ENCODE data around the gene NDUFV2. TPM values are rescaled to one million over a fixed set of nuclear protein-coding genes. Genes with fewer than 3 reads are reported as not detected.

The NDUFV2 gene
- polyA plus RNA-seq, 3 donors = 55.4 to 184 (median 162) TPM

DNA sequence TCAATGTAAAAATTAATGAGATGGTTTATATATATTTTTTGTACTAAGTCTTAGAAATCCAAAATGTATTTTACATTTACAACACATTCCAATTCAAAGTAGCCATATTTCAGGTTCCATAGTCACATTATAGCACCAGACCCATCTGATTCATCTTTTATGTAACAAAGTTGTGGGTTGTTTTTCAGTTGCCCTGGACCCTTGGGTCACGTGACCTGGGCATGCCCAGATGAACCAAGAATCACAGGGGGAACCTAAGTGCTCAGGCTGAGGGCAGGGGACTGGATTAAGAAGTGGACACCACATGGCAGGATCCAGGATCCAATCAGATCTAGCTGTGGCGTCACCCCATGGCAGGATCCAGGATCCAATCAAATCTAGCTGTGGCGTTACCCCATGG, 44.9 kb upstream of the NDUFV2 start:
- Mint-ChIP-seq H3K9me3 (peaks cover 3 to 11% (median 9%) of the 10 kb centered on the region in 7 donors), H3K27ac (no peak overlapping the region), H3K27me3 (ENCODE audit: low read depth in 3 of 3) (peaks cover 0 to 2% (median 0%) of the 10 kb centered on the region in 3 donors), H3K36me3 (peaks cover 0 to 3% of the 10 kb centered on the region in 2 donors), H3K4me3 (no peak overlapping the region), H3K4me1 (peaks cover 26% of the 10 kb centered on the region)
- H3K27ac ChIP-seq (ENCODE audit: low read depth in 1 of 2, low read length in 2 of 2) = no peak overlapping the region
- intact Hi-C loops (cut with micrococcal nuclease) = no loop called here
- H3K9ac ChIP-seq (ENCODE audit: insufficient read depth, low read length, poor library complexity, severe bottlenecking) = no peak overlapping the region
- H3K4me2 ChIP-seq (replicated peaks; ENCODE audit: extremely low read depth, low read length, poor library complexity, severe bottlenecking) = no peak overlapping the region
- TF ChIP-seq CTCF (IDR thresholded peaks at IDR 0.05) = no peak
- H4K20me1 ChIP-seq (ENCODE audit: insufficient read depth, low read length) = no peaks in the 10 kb centered on the region
- peaks cover 15 to 26% of the 10 kb centered on the region in 2 donors for H3K4me1 ChIP-seq (ENCODE audit: control insufficient read depth in 1 of 2, insufficient read depth in 2 of 2, low read length in 2 of 2)
- no peaks in the 10 kb centered on the region for H3K79me2 ChIP-seq (ENCODE audit: insufficient read depth, low read length)
- no peak overlapping the region for H2AFZ ChIP-seq (ENCODE audit: insufficient read depth, low read depth, low read length, poor library complexity, severe bottlenecking)
- no peaks in the 10 kb centered on the region for H3K36me3 ChIP-seq (replicated peaks in 1 of 2; ENCODE audit: control insufficient read depth in 1 of 2, insufficient read depth in 2 of 2, low read length in 2 of 2)
- peak in 1 of 3 donors; percentile 23 for DNase-seq
- WGBS (ENCODE audit: insufficient coverage) = 96% methylated on average over 3 of the region's 3 CpGs
- H3K27me3 ChIP-seq (ENCODE audit: control insufficient read depth in 2 of 2, insufficient read depth in 2 of 2, low read length in 2 of 2) = no peaks in the 10 kb centered on the region
- peaks cover 3 to 4% of the 10 kb centered on the region in 2 donors for H3K9me3 ChIP-seq (replicated peaks in 1 of 2; ENCODE audit: control insufficient read depth in 1 of 2, insufficient read depth in 1 of 2, low read length in 2 of 2)
- H3K4me3 ChIP-seq (replicated peaks in 1 of 3; ENCODE audit: low read depth in 2 of 3, low read length in 3 of 3) = no peak overlapping the region

GRCh38 chr18:9058406-9058805, 44.1 kb upstream of the NDUFV2 start:
- Histone ChIP-seq H3K36me3 (replicated peaks in 1 of 2; ENCODE audit: control insufficient read depth in 1 of 2, insufficient read depth in 2 of 2, low read length in 2 of 2) (no peaks in the 10 kb centered on the region), H2AFZ (ENCODE audit: insufficient read depth, low read depth, low read length, poor library complexity, severe bottlenecking) (no peak overlapping the region), H3K9ac (ENCODE audit: insufficient read depth, low read length, poor library complexity, severe bottlenecking) (no peak overlapping the region), H3K27ac (ENCODE audit: low read depth in 1 of 2, low read length in 2 of 2) (no peak overlapping the region), H3K4me1 (ENCODE audit: control insufficient read depth in 1 of 2, insufficient read depth in 2 of 2, low read length in 2 of 2) (peaks cover 22 to 33% of the 10 kb centered on the region in 2 donors), H4K20me1 (ENCODE audit: insufficient read depth, low read length) (no peaks in the 10 kb centered on the region), H3K9me3 (replicated peaks in 1 of 2; ENCODE audit: control insufficient read depth in 1 of 2, insufficient read depth in 1 of 2, low read length in 2 of 2) (peaks cover 0 to 1% of the 10 kb centered on the region in 2 donors), H3K27me3 (ENCODE audit: control insufficient read depth in 2 of 2, insufficient read depth in 2 of 2, low read length in 2 of 2) (no peaks in the 10 kb centered on the region), H3K4me2 (replicated peaks; ENCODE audit: extremely low read depth, low read length, poor library complexity, severe bottlenecking) (no peak overlapping the region), H3K79me2 (ENCODE audit: insufficient read depth, low read length) (no peaks in the 10 kb centered on the region), H3K4me3 (replicated peaks in 1 of 3; ENCODE audit: low read depth in 2 of 3, low read length in 3 of 3) (no peak overlapping the region)
- DNase-seq = no peak
- TF ChIP-seq CTCF (IDR thresholded peaks at IDR 0.05) = no peak
- H3K36me3 Mint-ChIP-seq = no peaks in the 10 kb centered on the region
- H3K27ac Mint-ChIP-seq = no peak overlapping the region
- intact Hi-C loops (cut with micrococcal nuclease) = no loop called here
- peaks cover under 1 to 5% (median 1%) of the 10 kb centered on the region in 7 donors for H3K9me3 Mint-ChIP-seq
- no peak overlapping the region for H3K4me3 Mint-ChIP-seq
- WGBS (ENCODE audit: insufficient coverage) = no CpG with 5 or more reads among the region's 4 CpGs
- H3K27me3 Mint-ChIP-seq (ENCODE audit: low read depth in 3 of 3) = peaks cover 0 to 2% (median 0%) of the 10 kb centered on the region in 3 donors
- H3K4me1 Mint-ChIP-seq = peaks cover 33% of the 10 kb centered on the region
